Kidney epithelial cell (primary cell): Measurements from ENCODE around the gene TPCN2. TPM values are rescaled to one million over a fixed set of nuclear protein-coding genes. Genes with fewer than 3 reads are reported as not detected.

Experiments used
- DNase-seq: peaks from one replicate; pipeline ENCODE4 v3.0.0-alpha.2; 2010; ENCODE audit warnings: low read depth
- H3K27me3 ChIP-seq: 2 replicates; pipeline ENCODE4 v1.6.0; 2011; ENCODE audit warnings: low read length; ENCODE audit not compliant: control insufficient read depth, insufficient read depth
- H3K36me3 ChIP-seq: 2 replicates; pipeline ENCODE4 v1.5.1; 2011; ENCODE audit warnings: low read length; ENCODE audit not compliant: control insufficient read depth, insufficient read depth
- H3K4me3 ChIP-seq: 2 replicates; pipeline ENCODE4 v1.5.1; 2011; ENCODE audit warnings: low read depth, mild to moderate bottlenecking, control low read depth, low read length
- total RNA-seq: library from RNA; depleted of rRNA; stranded (reverse); fragments of >200 nt; gene quantifications from 2 replicates; pipeline ENCODE4 v1.2.3, GENCODE V29; 2015
- TF ChIP-seq, protein P1 (sequence below): IDR thresholded peaks from 2 replicates; pipeline ENCODE4 v1.5.1; 2011; ENCODE audit warnings: mild to moderate bottlenecking, moderate library complexity, low read length, control low read depth, inconsistent platforms; ENCODE audit not compliant: insufficient read depth, poor library complexity, severe bottlenecking

TPCN2 gene
- total RNA-seq, 1 donor from 2014 or later = 8.9 TPM

DNA sequence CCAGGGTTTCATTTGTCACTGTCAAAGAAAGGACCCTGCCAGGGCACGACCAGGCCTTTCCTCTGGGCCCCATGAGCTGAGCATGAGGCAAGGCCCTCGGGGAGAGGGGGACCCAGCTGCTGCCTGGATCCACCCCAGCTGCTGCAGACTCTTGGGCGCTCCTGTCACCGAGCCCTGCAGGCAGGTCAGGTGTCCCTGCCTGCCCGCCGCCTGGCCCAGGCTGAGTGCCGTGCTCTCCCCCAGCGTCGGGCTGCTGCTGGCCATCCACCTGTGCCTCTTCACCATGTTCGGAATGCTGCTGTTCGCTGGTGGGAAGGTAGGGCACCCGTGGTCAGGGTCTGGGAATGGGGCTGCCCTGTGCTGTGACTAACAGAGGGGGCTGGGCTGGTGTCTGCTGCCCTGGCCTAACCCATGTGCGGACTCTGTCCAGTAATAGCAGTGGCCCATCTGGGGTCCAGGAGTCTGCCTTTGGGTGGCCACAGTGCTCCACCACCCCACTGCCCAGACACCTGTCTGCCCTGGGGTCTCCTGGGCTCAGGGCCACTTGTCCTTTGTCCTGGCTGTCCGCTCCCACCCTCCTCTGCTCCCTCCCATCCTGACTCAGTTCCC is 15.0 kb downstream of the TPCN2 start:
- H3K36me3 ChIP-seq = peaks cover 3% of the 10 kb centered on the region
- no peak for DNase-seq
- TF ChIP-seq, protein P1, sequence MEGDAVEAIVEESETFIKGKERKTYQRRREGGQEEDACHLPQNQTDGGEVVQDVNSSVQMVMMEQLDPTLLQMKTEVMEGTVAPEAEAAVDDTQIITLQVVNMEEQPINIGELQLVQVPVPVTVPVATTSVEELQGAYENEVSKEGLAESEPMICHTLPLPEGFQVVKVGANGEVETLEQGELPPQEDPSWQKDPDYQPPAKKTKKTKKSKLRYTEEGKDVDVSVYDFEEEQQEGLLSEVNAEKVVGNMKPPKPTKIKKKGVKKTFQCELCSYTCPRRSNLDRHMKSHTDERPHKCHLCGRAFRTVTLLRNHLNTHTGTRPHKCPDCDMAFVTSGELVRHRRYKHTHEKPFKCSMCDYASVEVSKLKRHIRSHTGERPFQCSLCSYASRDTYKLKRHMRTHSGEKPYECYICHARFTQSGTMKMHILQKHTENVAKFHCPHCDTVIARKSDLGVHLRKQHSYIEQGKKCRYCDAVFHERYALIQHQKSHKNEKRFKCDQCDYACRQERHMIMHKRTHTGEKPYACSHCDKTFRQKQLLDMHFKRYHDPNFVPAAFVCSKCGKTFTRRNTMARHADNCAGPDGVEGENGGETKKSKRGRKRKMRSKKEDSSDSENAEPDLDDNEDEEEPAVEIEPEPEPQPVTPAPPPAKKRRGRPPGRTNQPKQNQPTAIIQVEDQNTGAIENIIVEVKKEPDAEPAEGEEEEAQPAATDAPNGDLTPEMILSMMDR = no peak
- H3K27me3 ChIP-seq = no peaks in the 10 kb centered on the region
- no peak overlapping the region for H3K4me3 ChIP-seq

DNA sequence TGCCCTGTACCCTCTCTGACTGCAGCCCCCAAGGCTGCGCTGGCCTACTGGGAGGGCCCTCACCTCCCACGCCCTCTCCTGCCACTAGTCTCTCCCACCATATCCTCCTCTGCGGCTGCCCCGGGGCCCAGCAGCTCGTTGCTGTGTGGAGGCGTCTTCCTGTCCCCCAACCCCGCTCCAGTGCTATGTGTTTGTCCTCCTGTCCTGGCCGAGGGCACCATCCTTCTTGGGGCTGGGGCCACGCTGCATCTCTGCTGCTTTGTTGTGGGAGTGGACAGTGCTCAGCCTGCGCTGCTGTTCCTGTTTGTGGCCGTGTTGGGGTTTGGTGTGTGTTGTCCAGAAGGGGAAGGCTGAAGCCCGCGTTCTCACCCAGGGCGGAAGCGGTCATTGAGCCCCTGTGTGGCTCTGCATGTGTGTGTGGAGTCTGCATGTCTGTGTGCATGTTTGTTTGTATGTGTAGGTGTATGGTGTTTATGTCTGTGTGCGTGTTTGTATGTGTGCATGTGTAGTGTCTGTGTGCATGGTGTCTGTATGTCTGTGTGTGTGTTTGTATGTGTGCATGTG is 15.7 kb downstream of the TPCN2 start:
- Histone ChIP-seq H3K27me3 (no peaks in the 10 kb centered on the region), H3K36me3 (peaks cover 3% of the 10 kb centered on the region)
- TF ChIP-seq, protein P1 = no peak

DNA sequence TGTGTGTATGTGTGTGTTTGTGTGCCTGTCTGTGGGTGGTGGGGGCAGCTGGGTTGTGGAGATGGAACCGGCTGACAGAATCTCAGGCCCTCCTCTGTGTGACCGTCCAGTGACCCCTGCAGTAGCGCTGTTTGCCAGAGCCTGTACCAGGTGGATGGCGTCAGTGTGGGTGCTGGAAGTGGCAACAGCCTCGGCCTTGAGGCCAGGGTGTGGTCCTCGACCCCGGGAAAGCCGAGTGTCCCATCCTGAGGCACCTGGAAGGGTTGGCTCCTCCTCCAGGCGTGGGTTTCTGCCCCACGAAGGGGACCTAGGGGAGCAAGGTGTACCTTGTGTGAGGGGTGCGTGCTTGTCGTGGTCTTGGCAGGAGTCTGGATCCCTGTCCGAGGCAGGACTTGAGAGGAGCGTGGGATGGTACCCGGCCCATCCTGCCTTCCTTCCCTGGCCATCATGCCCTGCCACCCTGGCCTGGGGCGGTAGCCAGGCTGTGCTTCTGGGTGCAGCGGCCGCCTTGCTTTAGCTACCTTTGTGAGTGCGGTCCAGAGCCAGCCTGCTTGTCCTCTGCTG is 16.5 kb downstream of the TPCN2 start:
- TF ChIP-seq, protein P1 = no peak
- Histone ChIP-seq H3K36me3 (peaks cover 2% of the 10 kb centered on the region), H3K4me3 (no peak overlapping the region), H3K27me3 (no peaks in the 10 kb centered on the region)
- DNase-seq = no peak

More for the DNA sequence above, 15.7 kb downstream of the TPCN2 start:
- no peak for DNase-seq
- no peak overlapping the region for H3K4me3 ChIP-seq

DNA sequence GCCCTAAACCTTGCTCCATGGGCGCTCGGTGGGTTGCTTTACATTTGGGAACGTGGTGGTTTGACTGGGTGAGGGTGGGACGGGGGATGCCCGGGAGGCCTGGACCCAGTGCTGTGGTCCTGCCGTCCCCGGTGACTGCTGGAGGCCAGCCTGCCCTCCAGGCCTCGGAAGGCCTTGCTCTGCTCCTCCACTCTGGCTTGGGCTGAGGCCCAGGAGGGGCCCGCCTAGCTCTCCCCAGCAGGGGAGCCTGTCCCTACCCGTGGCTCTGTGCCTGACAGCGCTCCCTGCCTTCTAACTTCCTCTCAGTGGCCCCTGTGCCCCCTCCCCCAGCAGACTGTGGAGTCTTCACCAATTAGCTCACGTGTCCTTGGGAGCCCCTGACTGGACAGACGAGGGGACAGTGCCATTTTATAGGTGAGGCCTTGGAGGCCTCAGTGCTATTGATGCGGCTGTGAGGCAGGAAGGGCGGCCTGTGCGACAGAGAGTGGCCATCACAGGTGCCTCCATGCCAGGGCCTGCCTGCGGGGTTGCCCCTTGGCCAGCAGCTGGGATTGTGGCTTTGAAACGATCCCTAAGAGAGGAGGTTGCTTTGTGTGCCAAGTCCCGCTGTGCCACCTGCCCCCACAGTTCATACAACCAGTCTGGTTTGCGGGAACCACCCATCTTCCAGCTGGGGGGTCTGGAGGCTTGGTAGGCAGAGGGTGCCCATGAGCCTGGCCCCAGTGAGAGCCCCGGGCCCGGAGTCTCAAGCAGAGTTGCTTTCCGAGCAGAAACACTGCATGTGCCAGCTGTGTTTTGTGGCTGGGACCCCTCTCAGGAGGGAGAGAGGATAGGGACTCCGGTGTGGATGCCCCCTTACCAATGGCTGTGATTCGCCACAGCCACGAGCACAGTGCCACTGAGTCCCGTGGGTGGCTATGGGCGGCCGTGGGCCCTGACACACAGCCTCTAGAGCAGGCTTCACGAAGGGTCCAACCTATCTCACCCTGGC is 17.7 kb downstream of the TPCN2 start:
- Histone ChIP-seq H3K36me3 (peaks cover 2% of the 10 kb centered on the region), H3K27me3 (no peaks in the 10 kb centered on the region), H3K4me3 (no peak overlapping the region)
- no peak for DNase-seq
- TF ChIP-seq, protein P1 = no peak

DNA sequence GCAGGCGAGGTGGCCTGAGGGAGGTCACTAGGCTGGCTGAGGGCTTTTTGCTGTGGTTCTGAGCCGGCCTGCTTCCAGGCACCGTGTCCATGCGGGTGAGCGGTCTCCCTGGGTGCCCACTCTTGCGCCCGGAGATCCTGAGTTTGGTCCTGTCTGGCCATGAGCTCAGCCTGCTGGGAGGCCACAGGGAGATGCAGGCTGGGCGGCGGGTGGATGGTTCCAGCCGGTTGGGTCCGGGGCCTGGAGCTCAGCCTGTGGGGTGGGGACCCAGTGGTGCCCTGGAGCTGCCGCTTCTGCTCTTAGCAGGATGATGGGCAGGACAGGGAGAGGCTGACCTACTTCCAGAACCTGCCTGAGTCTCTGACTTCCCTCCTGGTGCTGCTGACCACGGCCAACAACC is 18.5 kb downstream of the TPCN2 start:
- Histone ChIP-seq H3K4me3 (no peak overlapping the region), H3K36me3 (peaks cover 2% of the 10 kb centered on the region), H3K27me3 (no peaks in the 10 kb centered on the region)
- no peak for DNase-seq
- TF ChIP-seq, protein P1 = no peak
